OCI-LY7 (cell line): Measurements from ENCODE around the gene ARL10. TPM values are rescaled to one million over a fixed set of nuclear protein-coding genes. Genes with fewer than 3 reads are reported as not detected.

ENCODE experiments used
- microRNA-seq: library from miRNA; unstranded; fragments of <30 nt; microRNA quantifications from one replicate; pipeline ENCODE4 v1.2.0, GENCODE V29; 2022; ENCODE audit warnings: borderline replicate concordance
- small RNA-seq: library from RNA; depleted of rRNA; stranded (forward); fragments of <200 nt; gene quantifications from one replicate; pipeline ENCODE3, GENCODE V24; 2014
- total RNA-seq, 2 experiments: library from RNA; depleted of rRNA in 1 of 2; stranded (reverse); fragments of >200 nt in 1 of 2; shearing (Covaris generic) in 1 of 2; gene quantifications; 2 replicates each; pipeline ENCODE4 v1.2.3, GENCODE V29; 2014 to 2022

Gene ARL10
- total RNA-seq, 2 experiments from 2014 or later: 0.06 TPM; not detected in 1

Small RNA genes lying within 50 kb of the gene (microRNA-seq; reads per million reads assigned to microRNA genes)
- gene MIR1271: not detected

Small RNA genes lying within 50 kb of the gene (small RNA-seq; reads per million reads assigned to genes)
- gene MIR1271: not detected

Other genes with a start within 250 kb of the ARL10 start
- gene SIMC1, start 127.1 kb upstream of the ARL10 start, total RNA-seq (2014; rRNA removed; shearing (Covaris generic)): 22.0 and 33.6 TPM in 2 replicates
- 57.5 and 62.8 TPM in 2 replicates for gene SIMC1, start 127.1 kb upstream of the ARL10 start, total RNA-seq (2022)
- 27.5 and 33.3 TPM in 2 replicates for gene KIAA1191, start 3.7 kb upstream of the ARL10 start, total RNA-seq (2014; rRNA removed; shearing (Covaris generic))
- gene KIAA1191, start 3.7 kb upstream of the ARL10 start, total RNA-seq (2022): 41.2 and 42.1 TPM in 2 replicates
- 83.8 and 91.5 TPM in 2 replicates for gene NOP16, start 23.1 kb downstream of the ARL10 start, total RNA-seq (2014; rRNA removed; shearing (Covaris generic))
- 63.8 and 86.4 TPM in 2 replicates for gene NOP16, start 23.1 kb downstream of the ARL10 start, total RNA-seq (2022)
- 140 and 223 TPM in 2 replicates for gene HIGD2A, start 23.3 kb downstream of the ARL10 start, total RNA-seq (2014; rRNA removed; shearing (Covaris generic))
- 145 and 155 TPM in 2 replicates for gene HIGD2A, start 23.3 kb downstream of the ARL10 start, total RNA-seq (2022)
- gene CLTB, start 51.1 kb downstream of the ARL10 start, total RNA-seq (2014; rRNA removed; shearing (Covaris generic)): 53.4 and 69.2 TPM in 2 replicates
- 44.5 and 53.0 TPM in 2 replicates for gene CLTB, start 51.1 kb downstream of the ARL10 start, total RNA-seq (2022)
- gene FAF2, start 82.9 kb downstream of the ARL10 start, total RNA-seq (2014; rRNA removed; shearing (Covaris generic)): 27.9 and 36.9 TPM in 2 replicates
- gene FAF2, start 82.9 kb downstream of the ARL10 start, total RNA-seq (2022): 46.4 and 49.7 TPM in 2 replicates
- gene RNF44, start 171.9 kb downstream of the ARL10 start, total RNA-seq (2014; rRNA removed; shearing (Covaris generic)): 47.4 and 61.2 TPM in 2 replicates
- gene RNF44, start 171.9 kb downstream of the ARL10 start, total RNA-seq (2022): 164 and 207 TPM in 2 replicates
- 0.25 and 0.33 TPM in 2 replicates for gene CDHR2, start 183.9 kb downstream of the ARL10 start, total RNA-seq (2014; rRNA removed; shearing (Covaris generic))
- 2.8 and 3.8 TPM in 2 replicates for gene CDHR2, start 183.9 kb downstream of the ARL10 start, total RNA-seq (2022)
- 3.8 and 4.9 TPM in 2 replicates for gene GPRIN1, start 244.7 kb downstream of the ARL10 start, total RNA-seq (2014; rRNA removed; shearing (Covaris generic))
- 4.5 and 5.3 TPM in 2 replicates for gene GPRIN1, start 244.7 kb downstream of the ARL10 start, total RNA-seq (2022)